ENCODE measurements around the gene RIPK1.

The RIPK1 gene

GRCh38 chr6:3118353-3119039 is 50.2 kb downstream of the RIPK1 start, which contains the start of gene BPHL:
Gene BPHL (plus strand): TSS chr6:3118711. CDS start chr6:3118741, 30 bp downstream.
- TF ChIP-seq CTCF (IDR thresholded peaks at IDR 0.05) = no peak

GRCh38 chr6:3119040-3119723 is 50.9 kb downstream of the RIPK1 start:
- TF ChIP-seq CTCF (IDR thresholded peaks at IDR 0.05) = no peak

- TF ChIP-seq CTCF (IDR thresholded peaks at IDR 0.05) = no peak
Measured at GRCh38 chr6:3120765-3121089, 52.4 kb downstream of the RIPK1 start.

GRCh38 chr6:3122823-3123182 is 54.5 kb downstream of the RIPK1 start:
- TF ChIP-seq CTCF (IDR thresholded peaks at IDR 0.05) = no peak

GRCh38 chr6:3124667-3125066 is 56.4 kb downstream of the RIPK1 start:
- no peak for TF ChIP-seq CTCF (IDR thresholded peaks at IDR 0.05)

GRCh38 chr6:3125815-3126214 is 57.5 kb downstream of the RIPK1 start:
- no peak for TF ChIP-seq CTCF (IDR thresholded peaks at IDR 0.05)

GRCh38 chr6:3128356-3129108 is 60.2 kb downstream of the RIPK1 start:
- no peak for TF ChIP-seq CTCF (IDR thresholded peaks at IDR 0.05)
